ENCODE measurements around the gene CLOCK. TPM values are rescaled to one million over a fixed set of nuclear protein-coding genes. Genes with fewer than 3 reads are reported as not detected.

CLOCK gene
- total RNA-seq, 4 donors from 2014 or later: 21.9 to 60.7 (median 34.2) TPM

DNA sequence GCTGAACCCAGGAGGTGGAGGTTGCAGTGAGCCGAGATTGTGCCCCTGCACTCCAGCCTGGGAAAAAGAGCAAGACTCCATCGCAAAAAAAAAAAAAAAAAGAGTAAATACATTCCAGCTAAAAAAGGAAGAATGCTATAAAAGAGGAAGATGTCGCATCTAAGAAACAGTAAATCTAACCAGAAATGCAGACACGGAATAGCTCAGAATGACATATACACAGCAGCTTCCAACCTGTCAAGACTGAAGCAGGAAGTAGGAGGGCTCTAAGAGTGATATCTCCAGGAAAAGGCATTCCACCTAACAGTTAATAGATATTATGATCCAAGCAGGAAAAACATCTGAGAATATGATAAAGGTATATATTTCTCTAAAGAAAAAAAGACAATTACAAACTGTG is 16.0 kb downstream of the CLOCK start:
- no peak for DNase-seq
- no peak for TF ChIP-seq POLR2A (IDR thresholded peaks at IDR 0.05)
- TF ChIP-seq, protein P1, sequence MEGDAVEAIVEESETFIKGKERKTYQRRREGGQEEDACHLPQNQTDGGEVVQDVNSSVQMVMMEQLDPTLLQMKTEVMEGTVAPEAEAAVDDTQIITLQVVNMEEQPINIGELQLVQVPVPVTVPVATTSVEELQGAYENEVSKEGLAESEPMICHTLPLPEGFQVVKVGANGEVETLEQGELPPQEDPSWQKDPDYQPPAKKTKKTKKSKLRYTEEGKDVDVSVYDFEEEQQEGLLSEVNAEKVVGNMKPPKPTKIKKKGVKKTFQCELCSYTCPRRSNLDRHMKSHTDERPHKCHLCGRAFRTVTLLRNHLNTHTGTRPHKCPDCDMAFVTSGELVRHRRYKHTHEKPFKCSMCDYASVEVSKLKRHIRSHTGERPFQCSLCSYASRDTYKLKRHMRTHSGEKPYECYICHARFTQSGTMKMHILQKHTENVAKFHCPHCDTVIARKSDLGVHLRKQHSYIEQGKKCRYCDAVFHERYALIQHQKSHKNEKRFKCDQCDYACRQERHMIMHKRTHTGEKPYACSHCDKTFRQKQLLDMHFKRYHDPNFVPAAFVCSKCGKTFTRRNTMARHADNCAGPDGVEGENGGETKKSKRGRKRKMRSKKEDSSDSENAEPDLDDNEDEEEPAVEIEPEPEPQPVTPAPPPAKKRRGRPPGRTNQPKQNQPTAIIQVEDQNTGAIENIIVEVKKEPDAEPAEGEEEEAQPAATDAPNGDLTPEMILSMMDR (IDR thresholded peaks at IDR 0.05 in 4 of 5, conservative IDR thresholded peaks at IDR 0.05 in 1 of 5): no peak
- Histone ChIP-seq H3K4me3 (no peak overlapping the region), H3K4me1 (no peaks in the 10 kb centered on the region), H3K27ac (no peak overlapping the region), H3K27me3 (no peaks in the 10 kb centered on the region), H3K36me3 (no peaks in the 10 kb centered on the region), H3K9me3 (no peaks in the 10 kb centered on the region)
- in situ Hi-C loops (cut with MboI; ENCODE audit: low sequenced_read_pairs in 4 of 4): no loop called here
- no peak for ATAC-seq
- intact Hi-C loops (cut with DNase I; ENCODE audit: low total_unique reads): no loop called here

DNA sequence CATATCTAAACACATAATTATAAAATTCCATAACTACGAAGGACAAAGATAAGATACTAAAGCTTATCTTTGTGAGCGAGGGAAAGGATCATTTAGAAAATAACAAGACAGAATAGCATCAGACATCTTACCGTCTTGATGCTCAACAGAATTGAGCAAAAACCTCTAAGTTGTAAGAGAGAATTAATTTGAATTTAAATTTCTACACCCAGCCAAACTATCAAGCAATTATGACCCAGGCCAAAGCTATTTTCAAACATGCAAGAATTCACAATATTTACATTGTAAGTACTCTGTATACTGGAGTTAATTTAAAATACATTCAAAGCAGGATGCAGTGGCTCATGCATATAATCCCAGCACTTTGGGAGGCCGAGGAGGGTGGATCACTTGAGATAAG is 16.5 kb downstream of the CLOCK start:
- Histone ChIP-seq H3K4me1 (no peaks in the 10 kb centered on the region), H3K4me3 (no peak overlapping the region), H3K27ac (no peak overlapping the region), H3K36me3 (no peaks in the 10 kb centered on the region), H3K9me3 (no peaks in the 10 kb centered on the region), H3K27me3 (no peaks in the 10 kb centered on the region)
- in situ Hi-C loops (cut with MboI; ENCODE audit: low sequenced_read_pairs in 4 of 4) (no loop called here), intact Hi-C loops (cut with DNase I; ENCODE audit: low total_unique reads) (no loop called here)
- DNase-seq (no peak), ATAC-seq (no peak)
- TF ChIP-seq POLR2A (IDR thresholded peaks at IDR 0.05): no peak
- TF ChIP-seq, protein P1 (IDR thresholded peaks at IDR 0.05 in 4 of 5, conservative IDR thresholded peaks at IDR 0.05 in 1 of 5): no peak

DNA sequence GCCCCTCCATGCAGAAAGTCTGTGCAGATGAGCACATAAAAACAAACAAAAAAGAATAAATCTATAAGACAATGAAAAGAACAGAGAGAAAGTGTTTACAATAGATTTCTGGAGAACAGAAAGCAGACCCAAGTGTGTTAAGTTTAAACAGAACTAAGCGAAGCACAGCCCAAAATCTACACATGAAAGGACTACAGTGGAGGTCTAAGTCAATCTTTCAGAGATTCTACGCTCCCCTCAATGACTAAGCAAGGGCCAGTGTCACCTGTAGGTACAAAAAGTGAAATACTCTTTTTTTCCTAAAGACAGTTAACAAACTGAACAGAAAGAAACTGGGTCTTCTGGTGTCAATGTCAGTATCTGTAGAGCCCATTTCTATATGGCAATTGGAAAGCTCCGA is 18.2 kb downstream of the CLOCK start:
- Histone ChIP-seq H3K9me3 (no peaks in the 10 kb centered on the region), H3K27ac (no peak overlapping the region)
- ATAC-seq: no peak

DNA sequence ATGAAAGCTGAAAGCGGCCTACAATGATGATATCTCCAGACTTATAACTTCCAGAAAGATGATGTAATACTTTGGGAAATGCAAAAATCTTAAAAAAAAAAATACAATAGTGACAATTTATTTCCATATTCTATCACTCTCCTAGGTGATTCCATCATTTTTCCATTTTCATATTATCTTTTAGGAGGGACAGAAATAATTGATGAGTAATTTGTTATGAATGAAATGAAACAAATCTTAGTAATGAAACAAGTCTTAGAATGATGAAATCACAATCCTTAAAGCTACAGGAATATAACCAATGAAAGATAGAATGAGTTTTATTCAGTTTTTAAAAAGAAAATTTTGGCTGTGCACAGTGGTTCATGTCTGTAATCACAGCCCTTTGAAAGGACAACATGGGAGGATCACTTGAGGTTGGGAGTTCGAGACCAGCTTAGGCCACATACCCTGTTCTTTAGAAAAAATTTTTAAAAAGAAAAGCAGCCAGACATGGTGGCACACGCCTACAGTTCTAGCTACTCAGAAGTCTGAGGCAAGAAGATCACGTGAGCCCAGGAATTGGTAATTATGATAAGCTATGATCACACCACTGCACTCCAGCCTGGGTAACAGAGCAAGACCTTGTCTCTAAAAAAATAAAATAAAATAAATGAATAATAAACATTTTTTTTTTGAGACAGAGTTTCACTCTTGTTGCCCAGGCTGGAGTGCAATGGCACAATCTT is 21.7 kb downstream of the CLOCK start:
- DNase-seq: no peak
- no peaks in the 10 kb centered on the region for H3K36me3 ChIP-seq
- in situ Hi-C loops (cut with MboI; ENCODE audit: low sequenced_read_pairs in 4 of 4) (no loop called here), intact Hi-C loops (cut with DNase I; ENCODE audit: low total_unique reads) (no loop called here)
- ATAC-seq: no peak
- H3K4me1 ChIP-seq: no peaks in the 10 kb centered on the region
- H3K4me3 ChIP-seq: no peak overlapping the region
- H3K27me3 ChIP-seq: no peaks in the 10 kb centered on the region
- H3K27ac ChIP-seq: no peak overlapping the region
- TF ChIP-seq, protein P1 (IDR thresholded peaks at IDR 0.05 in 4 of 5, conservative IDR thresholded peaks at IDR 0.05 in 1 of 5): no peak
- no peak for TF ChIP-seq POLR2A (IDR thresholded peaks at IDR 0.05)
- no peaks in the 10 kb centered on the region for H3K9me3 ChIP-seq

More for the DNA sequence above, 18.2 kb downstream of the CLOCK start:
- Histone ChIP-seq H3K4me1 (no peaks in the 10 kb centered on the region), H3K36me3 (no peaks in the 10 kb centered on the region), H3K27me3 (no peaks in the 10 kb centered on the region), H3K4me3 (no peak overlapping the region)
- TF ChIP-seq, protein P1 (IDR thresholded peaks at IDR 0.05 in 4 of 5, conservative IDR thresholded peaks at IDR 0.05 in 1 of 5): no peak
- TF ChIP-seq POLR2A (IDR thresholded peaks at IDR 0.05): no peak
- intact Hi-C loops (cut with DNase I; ENCODE audit: low total_unique reads): no loop called here
- no peak for DNase-seq
- in situ Hi-C loops (cut with MboI; ENCODE audit: low sequenced_read_pairs in 4 of 4): no loop called here

DNA sequence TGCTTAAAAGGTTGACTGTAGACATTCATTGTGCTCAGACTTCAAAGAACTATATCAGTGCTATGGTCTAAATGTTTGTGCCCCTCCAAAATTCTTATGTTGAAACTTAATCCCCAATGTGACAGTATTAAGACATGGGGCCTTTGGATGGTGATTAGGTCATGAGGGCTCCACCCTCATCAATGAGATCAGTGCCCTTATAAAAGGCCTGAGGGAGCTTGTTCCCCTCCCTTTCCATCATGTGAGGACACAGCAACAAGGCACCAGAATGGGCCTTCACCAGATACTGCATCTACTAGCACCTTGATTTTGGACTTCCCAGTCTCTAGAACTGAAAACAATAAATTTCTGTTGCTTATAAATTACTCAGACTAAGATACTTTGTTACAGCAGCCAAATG is 28.3 kb downstream of the CLOCK start:
- no peak overlapping the region for H3K27ac ChIP-seq
- H3K4me3 ChIP-seq: no peak overlapping the region
- H3K4me1 ChIP-seq: no peaks in the 10 kb centered on the region
- no peaks in the 10 kb centered on the region for H3K27me3 ChIP-seq
- no peak for TF ChIP-seq POLR2A (IDR thresholded peaks at IDR 0.05)
- TF ChIP-seq, protein P1 (IDR thresholded peaks at IDR 0.05 in 4 of 5, conservative IDR thresholded peaks at IDR 0.05 in 1 of 5): no peak
- H3K36me3 ChIP-seq: no peaks in the 10 kb centered on the region
- intact Hi-C loops (cut with DNase I; ENCODE audit: low total_unique reads) (no loop called here), in situ Hi-C loops (cut with MboI; ENCODE audit: low sequenced_read_pairs in 4 of 4) (no loop called here)
- no peaks in the 10 kb centered on the region for H3K9me3 ChIP-seq
- ATAC-seq: no peak
- no peak for DNase-seq
